Activated gamma-delta T cell (primary cell): ENCODE measurements around the gene BCL11A.

ENCODE experiments used
- DNase-seq: peaks from one replicate; lab custom pipeline; 2025; lab: John Stamatoyannopoulos, UW

BCL11A gene

DNA sequence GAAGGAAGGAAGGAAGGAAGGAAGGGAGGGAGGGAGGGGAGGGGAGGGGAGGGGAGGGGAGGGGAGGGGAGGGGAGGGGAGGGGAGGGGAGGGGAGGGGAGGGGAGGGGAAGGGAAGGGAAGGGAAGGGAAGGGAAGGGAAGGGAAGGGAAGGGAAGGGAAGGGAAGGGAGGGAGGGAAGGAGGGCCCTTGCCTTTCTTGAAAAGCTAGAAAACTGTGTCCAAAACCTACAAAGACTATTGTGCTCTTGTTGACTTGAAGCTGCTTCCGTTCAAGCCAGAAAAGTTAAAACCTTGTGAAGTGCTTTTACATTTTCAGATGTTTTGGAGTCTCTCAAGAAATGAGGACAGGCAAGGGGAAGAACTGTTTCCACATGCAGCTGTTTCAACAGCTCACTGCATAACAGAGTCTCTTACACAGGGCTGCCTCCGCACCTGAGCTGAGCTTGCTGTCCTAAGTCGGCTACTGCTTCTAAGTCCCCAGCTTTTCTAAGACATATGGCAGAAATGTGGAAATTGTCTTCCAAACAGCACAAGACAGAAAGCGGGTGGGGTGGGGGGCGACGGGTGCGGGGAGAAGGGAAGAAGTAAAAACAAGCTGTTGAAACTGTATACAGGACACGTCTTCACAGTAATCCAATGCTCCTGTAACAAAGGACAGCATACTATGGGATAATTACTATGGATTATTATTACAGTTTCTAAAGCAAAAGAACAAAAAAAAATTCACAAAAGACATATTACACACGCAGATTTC lies 46.1 kb downstream of the BCL11A start:
- no peak for DNase-seq

DNA sequence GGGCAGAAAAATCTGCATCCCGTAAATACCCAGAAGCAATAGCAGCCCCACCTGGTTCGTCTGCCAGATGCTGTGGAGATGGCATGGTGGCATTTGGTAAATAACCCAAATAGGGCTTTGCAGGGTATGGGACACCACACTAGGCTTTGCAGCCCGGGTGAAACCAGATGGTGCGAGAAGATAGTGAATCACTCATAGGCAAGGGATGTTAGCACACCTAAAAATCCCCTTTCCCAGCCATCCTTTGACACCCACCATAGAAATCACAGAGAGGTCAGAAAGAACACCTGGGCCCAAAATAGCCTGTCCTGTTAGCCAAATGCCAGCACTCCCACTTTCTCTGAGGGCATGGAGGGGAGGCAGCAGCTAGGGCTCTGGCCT lies 47.6 kb downstream of the BCL11A start:
- DNase-seq, result no peak

- DNase-seq, result no peak
Observed at GRCh38 chr2:60505240-60505879, 48.1 kb downstream of the BCL11A start.

DNA sequence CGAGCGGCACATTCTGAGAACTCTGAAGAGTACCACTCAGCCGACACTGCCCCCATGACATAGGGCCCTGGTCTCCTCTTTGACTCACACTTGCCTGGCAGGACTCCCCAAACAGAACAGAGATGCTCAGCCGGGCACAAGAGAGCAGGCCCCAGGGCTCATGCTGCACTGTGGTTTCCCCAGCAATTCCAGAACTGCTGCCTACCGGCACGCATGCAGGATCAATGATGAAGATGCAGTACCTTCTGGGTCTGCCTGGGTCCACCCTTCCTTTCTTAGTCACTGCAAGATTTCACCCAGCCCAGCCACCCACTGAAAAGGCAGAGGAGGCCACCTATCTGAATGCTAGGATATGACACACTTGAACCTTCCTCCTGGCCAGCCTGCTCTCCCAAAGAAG lies 49.4 kb downstream of the BCL11A start:
- DNase-seq, result no peak

DNA sequence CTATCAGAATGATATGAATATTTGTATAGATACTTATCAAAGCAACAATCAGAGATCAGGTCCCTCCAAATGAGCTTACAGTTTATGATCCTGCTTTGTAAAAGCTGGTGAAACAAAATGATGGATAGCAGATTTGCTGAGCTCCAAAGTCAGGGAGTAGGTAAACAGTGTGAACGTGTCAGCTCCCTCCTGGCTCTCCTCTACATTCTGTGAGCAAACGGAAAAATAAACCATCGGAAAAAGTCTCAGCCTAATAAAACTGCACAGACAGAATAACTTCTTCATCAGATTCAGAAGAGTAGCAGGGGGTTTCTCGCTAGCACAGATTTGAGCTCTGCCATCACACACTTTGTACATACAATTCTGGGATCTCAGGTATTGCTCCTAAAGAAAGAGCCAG lies 51.3 kb downstream of the BCL11A start:
- DNase-seq, result no peak

DNA sequence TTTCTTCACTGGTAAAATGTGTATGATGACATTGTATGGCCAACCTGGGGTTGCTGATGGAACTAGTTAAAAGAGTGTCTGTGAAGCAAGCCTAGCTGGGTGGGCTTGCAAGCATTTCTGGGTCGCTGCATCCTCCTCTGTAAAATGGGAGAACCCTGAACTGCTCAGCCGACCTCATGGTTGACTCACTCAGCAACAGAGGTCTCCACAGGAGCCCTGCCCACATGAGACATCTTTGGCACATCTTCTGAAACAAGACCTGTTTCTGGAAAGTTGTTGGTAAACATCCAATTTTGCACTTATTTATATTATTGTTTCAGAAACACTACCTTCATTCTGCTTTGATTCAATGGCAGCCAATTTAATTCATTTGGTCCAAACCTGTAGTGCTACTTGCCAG lies 52.6 kb downstream of the BCL11A start:
- DNase-seq, result no peak

GRCh38 chr2:60499651-60500265 lies 53.7 kb downstream of the BCL11A start:
- DNase-seq, result no peak

DNA sequence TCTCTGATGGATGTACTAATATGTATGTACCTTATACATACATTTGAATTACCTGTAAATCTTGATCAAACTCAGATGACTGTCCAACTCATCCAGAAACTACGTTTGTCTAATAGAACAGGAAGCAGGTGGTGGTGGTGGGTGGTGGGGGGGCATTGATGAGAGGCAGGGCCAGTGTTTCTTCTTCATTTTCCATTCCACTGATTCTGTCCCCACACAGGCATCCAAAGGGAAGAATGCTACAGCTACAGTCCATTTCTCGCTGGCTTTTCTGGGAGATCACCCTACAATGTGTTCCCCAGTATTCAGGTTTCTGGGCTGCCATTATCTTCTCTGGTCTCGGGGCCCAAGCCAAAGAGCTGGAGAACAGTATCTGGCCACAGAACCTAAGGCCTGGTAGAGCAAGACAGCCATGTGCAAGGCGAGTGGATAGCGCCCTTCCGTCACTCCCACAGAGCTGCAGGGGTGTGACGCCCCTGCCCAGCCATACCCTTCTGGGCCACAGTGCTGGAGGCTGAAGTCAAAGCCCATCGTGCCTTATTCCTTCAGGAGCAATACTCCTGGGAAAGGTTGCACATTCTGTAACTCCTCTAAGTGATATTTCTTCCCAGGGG lies 54.5 kb downstream of the BCL11A start:
- no peak for DNase-seq

DNA sequence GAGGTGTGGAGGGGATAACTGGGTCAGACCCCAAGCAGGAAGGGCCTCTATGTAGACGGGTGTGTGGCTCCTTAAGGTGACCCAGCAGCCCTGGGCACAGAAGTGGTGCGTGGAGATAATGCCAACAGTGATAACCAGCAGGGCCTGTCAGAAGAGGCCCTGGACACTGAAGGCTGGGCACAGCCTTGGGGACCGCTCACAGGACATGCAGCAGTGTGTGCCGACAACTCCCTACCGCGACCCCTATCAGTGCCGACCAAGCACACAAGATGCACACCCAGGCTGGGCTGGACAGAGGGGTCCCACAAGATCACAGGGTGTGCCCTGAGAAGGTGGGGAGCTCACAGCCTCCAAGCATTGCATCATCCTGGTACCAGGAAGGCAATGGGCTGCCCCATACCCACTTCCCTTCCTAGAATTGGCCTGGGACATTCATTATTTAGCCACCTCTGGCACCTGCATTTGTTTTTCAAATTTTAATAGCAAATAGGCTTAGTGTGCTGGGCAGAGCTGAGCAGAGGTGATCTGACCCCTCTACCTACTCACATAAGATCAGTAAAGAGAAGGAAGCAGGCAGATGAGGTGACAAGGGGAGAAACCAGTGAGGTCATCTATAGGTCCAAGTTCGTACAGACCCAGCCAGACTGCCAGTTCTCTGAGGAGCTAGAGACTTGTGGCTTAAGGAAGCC lies 55.2 kb downstream of the BCL11A start:
- no peak for DNase-seq

- no peak for DNase-seq
Observed at GRCh38 chr2:60497500-60497899, 56.0 kb downstream of the BCL11A start.

DNA sequence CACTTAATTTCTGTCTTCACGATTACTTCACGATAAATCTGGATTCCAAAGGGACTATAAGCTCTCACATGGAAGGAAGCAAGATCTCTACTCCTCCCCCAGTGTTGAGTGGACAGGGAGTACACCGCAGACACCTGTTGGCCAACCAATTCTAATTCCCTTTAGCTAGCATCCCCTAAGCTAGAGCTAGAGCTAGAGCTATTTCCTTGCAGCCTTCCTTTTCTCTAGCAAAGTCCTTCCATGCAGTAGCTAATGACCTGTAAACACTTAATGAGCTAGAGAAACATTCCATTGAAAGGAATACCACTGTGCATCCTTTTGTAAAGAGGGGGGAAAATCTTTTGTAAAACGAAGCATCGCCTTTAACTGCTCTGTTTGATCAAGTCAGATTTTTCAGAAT lies 56.5 kb downstream of the BCL11A start:
- no peak for DNase-seq

DNA sequence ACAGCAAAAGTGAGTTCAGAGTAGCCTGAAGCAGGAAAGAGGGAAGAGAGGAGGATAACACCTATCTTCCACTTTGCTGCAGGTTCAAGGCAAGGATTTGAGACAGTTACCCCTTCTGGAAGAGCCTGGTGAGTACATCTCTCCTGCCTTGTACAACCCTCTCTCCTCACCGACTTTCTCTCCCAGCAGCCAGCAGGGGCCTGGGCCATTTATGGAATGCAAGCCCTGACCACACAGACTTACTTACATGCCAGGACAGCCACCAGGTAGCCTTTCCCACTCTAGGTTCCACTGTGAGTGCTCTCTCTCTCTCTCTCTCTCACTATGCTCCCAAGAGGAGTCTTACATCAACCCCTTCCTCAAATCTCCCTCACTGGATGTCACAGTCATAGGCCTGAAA lies 57.0 kb downstream of the BCL11A start:
- no peak for DNase-seq

- DNase-seq, result no peak
Observed at GRCh38 chr2:60495041-60495625, 58.3 kb downstream of the BCL11A start.

GRCh38 chr2:60493804-60494387 lies 59.6 kb downstream of the BCL11A start:
- no peak for DNase-seq

GRCh38 chr2:60492548-60492947 lies 60.9 kb downstream of the BCL11A start:
- no peak for DNase-seq

DNA sequence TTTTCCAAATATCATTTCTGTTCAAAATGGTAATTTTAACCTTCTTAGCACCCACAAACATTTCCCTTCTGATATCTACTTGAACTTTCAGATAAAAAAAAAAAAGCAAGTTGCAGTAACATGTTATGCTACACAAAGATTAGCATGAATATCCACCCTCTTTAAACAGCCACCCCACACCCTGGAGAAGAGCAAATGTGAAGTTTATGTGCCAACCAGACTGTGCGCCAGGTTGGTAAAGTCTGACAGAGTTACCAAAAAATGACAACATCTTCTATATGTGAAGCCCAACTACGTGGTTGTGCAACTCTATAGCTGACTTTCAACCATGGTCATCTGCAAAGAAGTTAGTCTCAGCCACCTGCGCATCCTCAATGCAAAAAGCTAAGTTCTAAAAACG lies 62.6 kb downstream of the BCL11A start:
- DNase-seq, result no peak

- DNase-seq, result no peak
Observed at GRCh38 chr2:60490441-60490840, 63.0 kb downstream of the BCL11A start.

DNA sequence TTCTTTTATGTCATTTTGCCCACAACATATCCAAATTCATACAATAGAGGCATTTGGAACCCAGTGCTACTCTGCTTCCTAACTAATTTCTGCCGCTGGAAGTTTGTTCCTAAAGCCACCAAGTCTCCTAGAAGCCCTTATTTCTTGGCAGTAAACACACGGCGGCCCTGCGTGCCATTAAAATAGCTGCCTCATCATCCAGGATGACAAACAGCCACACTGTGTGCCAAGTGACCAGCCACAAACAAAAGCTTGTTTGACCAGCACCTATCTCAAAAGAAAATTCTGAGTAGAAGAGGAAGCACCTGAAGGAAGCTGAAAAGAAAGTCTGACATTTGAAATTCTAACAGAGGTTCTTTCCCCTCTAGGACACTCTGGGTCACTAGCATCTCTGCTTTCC lies 64.2 kb downstream of the BCL11A start:
- no peak for DNase-seq

DNA sequence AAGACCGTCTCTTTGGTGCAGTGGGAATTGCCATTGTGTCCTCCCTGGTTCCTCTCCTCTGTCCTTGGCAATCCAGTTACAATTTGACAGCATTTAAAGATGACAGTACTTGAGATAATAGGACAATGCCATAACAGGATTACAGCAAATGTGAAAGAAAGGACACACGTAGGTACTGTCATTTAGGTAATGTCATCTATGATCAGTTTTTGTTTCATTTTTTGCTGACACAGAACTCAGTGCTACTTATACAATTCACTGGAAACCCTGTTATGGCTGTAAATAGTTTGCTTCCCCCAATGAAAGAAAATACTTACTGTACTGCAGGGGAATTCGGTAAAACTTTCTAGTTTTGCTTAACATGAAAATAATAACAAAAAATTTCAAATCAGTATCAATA lies 65.2 kb downstream of the BCL11A start:
- no peak for DNase-seq

GRCh38 chr2:60487174-60487573 lies 66.3 kb downstream of the BCL11A start:
- no peak for DNase-seq

- DNase-seq, result no peak
Observed at GRCh38 chr2:60486551-60486950, 66.9 kb downstream of the BCL11A start.

DNA sequence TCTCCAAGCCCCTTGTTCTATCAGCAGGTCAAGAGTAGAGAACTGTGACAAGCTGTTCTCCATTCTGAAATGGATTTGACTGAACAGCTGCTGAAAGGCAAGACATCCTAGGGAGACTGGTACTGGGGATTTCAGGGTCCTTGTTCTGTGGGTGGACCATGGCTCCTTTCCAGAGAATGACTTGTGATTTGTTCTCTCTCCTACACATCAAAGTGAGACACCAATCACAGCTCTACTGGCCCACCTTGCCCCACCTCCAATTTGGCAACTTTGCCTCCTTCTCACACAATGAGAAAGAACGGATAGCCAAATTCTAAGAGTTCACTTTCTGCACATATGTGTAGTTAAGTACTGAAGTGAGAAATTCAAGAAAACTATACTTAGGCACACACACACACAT lies 67.4 kb downstream of the BCL11A start:
- DNase-seq, result no peak
